H7 (cell line): ENCODE results near the gene ADSL. TPM values are rescaled to one million over a fixed set of nuclear protein-coding genes. Genes with fewer than 3 reads are reported as not detected.

Experiments used
- DNase-seq: peaks from one replicate; pipeline ENCODE4 v3.0.0; 2012
- H3K27me3 ChIP-seq: 2 replicates; pipeline ENCODE4 v1.6.0; 2011; ENCODE audit warnings: mild to moderate bottlenecking, low read length; ENCODE audit not compliant: control insufficient read depth, insufficient read depth
- H3K36me3 ChIP-seq: replicated peaks from 2 replicates; pipeline ENCODE4 v1.5.1; 2011; ENCODE audit warnings: low read length; ENCODE audit not compliant: control insufficient read depth, insufficient read depth
- H3K4me3 ChIP-seq: 2 replicates; pipeline ENCODE4 v1.5.1; 2011; ENCODE audit warnings: low read depth, mild to moderate bottlenecking, control low read depth, low read length, moderate library complexity; ENCODE audit not compliant: insufficient read depth
- total RNA-seq: library from RNA; depleted of rRNA; stranded (reverse); fragments of >200 nt; shearing (Covaris generic); gene quantifications from 2 replicates; pipeline ENCODE4 v1.2.3, GENCODE V29; 2014

The ADSL gene
- total RNA-seq, 1 experiment from 2014 or later = 251 TPM

DNA sequence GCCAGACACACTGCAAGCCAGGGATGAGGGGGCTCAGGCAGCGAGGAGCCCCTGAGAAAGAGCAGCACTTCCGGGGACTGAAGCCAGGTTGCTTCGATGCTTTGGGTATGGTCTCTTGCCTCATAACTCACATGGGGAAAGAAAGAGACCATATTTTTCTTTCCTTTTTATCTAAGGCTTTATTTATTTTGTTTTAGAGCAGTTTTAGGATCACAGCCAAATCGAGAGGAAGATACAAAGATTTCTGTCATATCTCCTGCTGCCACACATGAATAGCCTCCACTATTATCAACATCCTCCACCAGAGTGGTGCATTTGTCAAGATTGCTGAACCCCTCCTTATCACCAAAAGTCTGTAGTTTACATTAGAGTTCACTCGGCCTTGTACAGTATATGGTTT is 24.3 kb upstream of the ADSL start:
- H3K4me3 ChIP-seq = no peak overlapping the region
- no peaks in the 10 kb centered on the region for H3K27me3 ChIP-seq
- DNase-seq = no peak
- peaks cover 21% of the 10 kb centered on the region for H3K36me3 ChIP-seq

DNA sequence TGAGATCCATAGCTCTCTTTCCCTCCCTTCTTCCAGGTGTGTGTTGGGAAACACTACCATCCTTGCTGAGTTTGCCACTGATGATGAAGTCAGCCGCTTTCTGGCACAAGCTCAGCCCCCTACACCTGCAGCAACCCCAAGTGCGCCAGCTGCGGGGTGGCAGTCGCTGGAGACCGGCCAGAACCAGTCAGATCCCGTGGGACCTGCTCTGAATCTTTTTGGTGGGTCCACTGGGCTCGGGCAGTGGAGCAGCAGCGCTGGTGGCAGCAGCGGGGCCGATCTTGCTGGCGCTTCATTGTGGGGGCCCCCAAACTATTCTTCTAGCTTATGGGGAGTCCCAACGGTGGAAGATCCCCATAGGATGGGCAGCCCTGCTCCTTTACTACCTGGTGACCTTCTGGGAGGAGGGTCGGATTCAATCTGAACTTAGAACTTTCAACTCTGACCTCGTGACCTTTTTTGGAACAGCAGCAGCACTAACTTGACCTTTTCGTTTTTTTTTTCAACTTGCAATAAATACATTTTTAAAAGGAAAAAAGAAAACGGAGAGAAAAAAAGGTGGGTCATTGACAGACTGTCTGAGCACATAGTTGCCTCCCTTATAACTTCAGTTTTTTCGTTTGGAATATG is 23.4 kb upstream of the ADSL start:
- Histone ChIP-seq H3K4me3 (no peak overlapping the region), H3K27me3 (no peaks in the 10 kb centered on the region), H3K36me3 (peaks cover 17% of the 10 kb centered on the region)
- DNase-seq = no peak

DNA sequence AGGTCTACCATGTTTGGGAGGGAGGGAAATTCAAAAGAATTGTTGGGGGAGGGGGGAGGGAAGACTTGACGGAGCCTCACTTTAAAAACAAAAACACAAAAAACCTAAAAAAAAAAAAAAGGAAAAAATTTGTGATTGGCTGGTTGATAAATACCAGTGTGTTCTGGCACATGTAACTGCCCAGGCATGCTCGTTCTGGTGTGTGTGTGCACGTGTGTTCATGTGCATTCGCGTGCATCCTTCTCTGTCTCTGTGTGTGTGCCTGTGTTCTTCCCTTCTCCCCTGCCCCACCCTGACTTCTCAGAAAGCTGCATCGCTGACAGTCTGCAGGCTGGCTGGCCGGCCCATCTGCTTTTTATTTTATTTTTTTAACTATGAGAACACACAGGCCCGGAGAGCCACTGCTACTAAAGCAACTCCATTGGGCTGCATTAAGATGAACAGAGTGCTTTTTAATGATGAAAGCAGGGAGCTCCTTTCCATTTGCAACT is 22.6 kb upstream of the ADSL start:
- no peak for DNase-seq
- Histone ChIP-seq H3K27me3 (no peaks in the 10 kb centered on the region), H3K4me3 (no peak overlapping the region), H3K36me3 (peaks cover 17% of the 10 kb centered on the region)

DNA sequence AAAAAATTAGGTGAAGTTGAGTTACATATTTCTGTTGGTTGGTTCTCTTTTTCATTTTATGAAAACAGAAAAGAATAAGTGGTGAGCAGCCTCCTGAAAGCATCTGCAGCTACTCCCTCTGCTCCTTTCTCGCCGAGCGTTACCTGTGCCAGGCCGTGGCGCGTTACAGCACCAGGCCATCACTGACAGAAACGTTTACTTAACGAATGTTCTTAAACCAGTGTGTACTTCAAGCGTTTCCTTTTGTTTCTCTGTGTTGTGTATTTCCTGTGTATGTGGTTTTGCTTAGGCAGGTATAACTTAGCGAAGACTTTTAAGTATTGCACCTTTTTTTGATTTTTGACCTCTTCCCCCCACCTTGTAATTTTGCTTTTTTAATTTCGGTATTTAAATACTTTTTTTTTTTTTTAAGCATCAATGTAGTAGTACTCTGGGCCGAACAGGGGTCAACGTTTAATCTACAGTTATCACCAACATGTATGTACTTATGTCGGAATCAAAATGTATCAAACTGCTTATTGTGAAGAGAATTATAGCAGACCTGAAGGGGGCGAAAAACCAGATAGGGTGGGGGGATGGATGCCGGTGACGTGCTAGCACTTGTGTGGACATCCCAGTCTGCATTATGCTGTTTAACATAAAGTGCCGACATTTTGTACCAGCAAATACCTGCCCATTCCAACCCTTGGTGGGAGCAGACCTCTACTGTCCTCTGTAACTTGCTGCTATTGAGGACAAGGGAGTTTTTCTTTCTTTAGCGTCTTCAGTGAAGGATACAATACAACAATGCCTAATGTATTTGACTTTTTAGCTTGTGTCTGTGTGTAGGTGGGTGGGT is 21.6 kb upstream of the ADSL start:
- Histone ChIP-seq H3K4me3 (no peak overlapping the region), H3K27me3 (no peaks in the 10 kb centered on the region), H3K36me3 (peaks cover 17% of the 10 kb centered on the region)
- DNase-seq = no peak

- Histone ChIP-seq H3K27me3 (no peaks in the 10 kb centered on the region), H3K36me3 (peaks cover 17% of the 10 kb centered on the region), H3K4me3 (no peak overlapping the region)
- peak; percentile 32 for DNase-seq
Observed at GRCh38 chr22:40325315-40325714, 21.0 kb upstream of the ADSL start.

GRCh38 chr22:40326905-40327735 is 19.2 kb upstream of the ADSL start:
- peak; percentile 63 for DNase-seq

DNA sequence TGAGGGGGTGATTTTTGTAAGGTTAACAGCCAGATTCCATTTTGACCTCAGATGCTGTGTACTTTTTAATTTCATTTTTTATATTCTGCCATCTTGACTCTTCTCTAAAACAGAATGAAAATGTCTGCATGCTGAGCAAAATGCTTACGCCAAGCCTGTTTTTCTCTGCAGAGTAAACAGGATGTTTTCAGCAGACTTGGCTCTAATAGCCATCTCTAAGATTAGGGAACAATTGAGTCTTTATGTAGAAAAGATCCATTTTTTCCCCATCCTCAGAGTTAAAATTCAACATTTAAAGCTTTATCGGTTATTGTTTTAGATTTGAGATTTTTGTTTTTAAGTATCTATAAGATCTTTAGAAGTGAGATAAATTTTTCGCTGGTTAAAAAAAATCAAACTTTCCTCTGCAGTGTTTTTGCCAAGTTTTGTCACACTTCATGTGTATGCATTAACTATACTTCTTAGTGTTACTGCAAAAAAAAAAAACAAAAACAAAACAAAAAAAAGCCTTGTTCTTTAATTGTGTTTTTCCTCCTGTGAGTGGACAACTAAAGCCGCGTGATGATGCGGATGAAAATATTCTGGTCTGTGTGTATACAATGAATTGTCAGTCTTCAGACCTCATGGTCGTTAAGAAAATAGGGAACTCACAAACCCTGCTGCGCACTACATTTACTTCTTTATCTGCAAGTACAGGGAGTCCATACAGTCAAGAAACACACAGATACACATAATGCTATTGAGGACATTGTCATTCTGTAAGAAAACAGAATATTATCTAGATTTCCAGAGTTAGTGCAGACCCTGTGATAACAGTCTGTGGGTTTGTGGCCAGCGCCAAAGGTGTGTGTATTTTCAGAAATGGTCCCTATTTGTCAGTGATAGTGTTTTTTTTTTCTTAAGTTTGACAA is 17.5 kb upstream of the ADSL start:
- Histone ChIP-seq H3K4me3 (no peak overlapping the region), H3K27me3 (no peaks in the 10 kb centered on the region), H3K36me3 (peaks cover 3% of the 10 kb centered on the region; the same call in 1 of the 2 replicates)
- no peak for DNase-seq

More at GRCh38 chr22:40326905-40327735, 19.2 kb upstream of the ADSL start:
- peaks cover 8% of the 10 kb centered on the region for H3K36me3 ChIP-seq
- H3K4me3 ChIP-seq = no peak overlapping the region
- no peaks in the 10 kb centered on the region for H3K27me3 ChIP-seq

- no peaks in the 10 kb centered on the region for H3K27me3 ChIP-seq
- no peak overlapping the region for H3K4me3 ChIP-seq
- peaks cover 3% of the 10 kb centered on the region; the same call in 1 of the 2 replicates for H3K36me3 ChIP-seq
- no peak for DNase-seq
Observed at GRCh38 chr22:40329466-40329865, 16.8 kb upstream of the ADSL start.

DNA sequence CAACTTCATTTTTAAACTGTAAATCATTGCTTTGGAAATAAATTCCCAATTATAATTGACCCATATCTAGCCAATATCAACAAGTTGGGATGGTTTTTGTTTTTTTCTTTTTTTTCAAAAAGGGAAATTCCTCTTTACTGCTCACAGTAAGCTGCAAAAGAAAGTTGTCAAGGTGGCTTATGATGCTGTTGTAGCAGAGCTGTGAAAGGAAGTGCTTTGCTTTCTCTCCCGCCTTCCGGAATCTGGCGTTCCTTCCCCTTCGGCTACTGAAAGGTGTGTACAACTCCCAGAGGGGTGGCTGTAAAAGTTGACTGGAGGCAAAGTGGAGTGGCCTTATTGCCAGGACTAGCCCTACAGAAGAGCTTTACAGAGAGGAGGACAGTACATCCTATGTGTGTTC is 16.2 kb upstream of the ADSL start:
- peaks cover 3% of the 10 kb centered on the region; the same call in 1 of the 2 replicates for H3K36me3 ChIP-seq
- H3K4me3 ChIP-seq = no peak overlapping the region
- H3K27me3 ChIP-seq = no peaks in the 10 kb centered on the region
- DNase-seq = no peak

DNA sequence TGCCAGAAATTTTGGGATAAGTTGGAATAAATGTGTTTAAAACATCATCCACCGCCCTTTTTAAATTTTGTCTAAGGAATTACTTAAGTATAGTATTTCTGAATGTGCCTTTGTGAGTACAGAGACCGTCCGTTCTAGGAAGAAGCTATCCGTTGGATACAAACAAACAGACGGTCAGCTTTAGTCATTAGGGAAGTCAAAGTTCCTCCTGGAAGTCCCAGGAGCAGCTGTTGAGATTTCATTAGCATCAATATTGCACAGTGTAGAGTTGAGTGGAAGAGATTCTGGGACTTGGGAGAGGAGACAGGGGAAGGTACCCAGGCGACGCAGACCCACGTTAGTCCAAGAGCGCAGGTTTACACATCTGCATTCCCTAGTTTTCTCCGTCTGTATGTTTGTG is 15.7 kb upstream of the ADSL start:
- no peak for DNase-seq
- Histone ChIP-seq H3K27me3 (no peaks in the 10 kb centered on the region), H3K4me3 (no peak overlapping the region), H3K36me3 (no peaks in the 10 kb centered on the region; the same call in 1 of the 2 replicates)

DNA sequence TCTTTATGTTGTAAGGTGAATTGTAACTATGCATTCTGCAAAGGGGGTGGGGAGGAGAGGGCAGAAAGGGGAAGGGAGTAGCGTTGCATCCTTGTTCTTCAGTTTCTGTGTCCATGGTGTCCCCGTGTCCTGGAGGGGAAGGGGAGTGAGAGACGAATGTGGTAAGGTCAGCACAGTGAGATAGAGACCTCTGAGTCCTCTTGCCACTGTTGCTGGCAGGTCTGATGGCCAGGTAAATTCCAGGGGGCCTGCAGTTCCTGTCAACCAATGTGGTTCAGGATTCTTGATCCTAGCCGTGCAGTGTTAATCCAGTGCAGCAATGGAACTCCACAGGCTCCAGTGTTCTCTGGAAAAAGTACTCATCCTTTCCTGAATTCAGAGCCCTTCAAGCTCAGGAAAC is 14.6 kb upstream of the ADSL start:
- DNase-seq = peak; percentile 39
- Histone ChIP-seq H3K27me3 (no peaks in the 10 kb centered on the region), H3K4me3 (no peak overlapping the region), H3K36me3 (no peaks in the 10 kb centered on the region; the same call in none of the 2 replicates)

GRCh38 chr22:40332319-40332781 is 13.9 kb upstream of the ADSL start:
- DNase-seq = peak; percentile 40
- no peaks in the 10 kb centered on the region; the same call in none of the 2 replicates for H3K36me3 ChIP-seq
- H3K4me3 ChIP-seq = no peak overlapping the region
- no peaks in the 10 kb centered on the region for H3K27me3 ChIP-seq

DNA sequence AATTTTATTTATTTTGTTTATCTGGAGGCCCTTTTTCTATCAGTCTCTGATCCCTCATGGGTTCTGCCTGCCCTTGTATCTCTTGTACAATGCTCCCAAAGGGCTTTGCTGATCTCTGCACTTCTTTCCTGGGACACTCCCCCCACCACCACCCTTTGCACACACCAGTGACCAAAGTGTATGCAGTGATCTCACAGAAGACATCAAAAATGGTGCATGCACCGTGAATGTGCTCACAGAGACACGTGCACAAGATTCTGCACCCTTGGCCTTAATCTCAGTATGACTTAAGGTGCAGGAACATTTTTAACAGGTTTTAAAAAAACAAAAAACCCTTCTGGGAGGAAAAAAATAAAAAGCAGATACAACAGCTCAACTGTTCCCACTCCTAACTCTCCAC is 12.2 kb upstream of the ADSL start:
- no peaks in the 10 kb centered on the region for H3K27me3 ChIP-seq
- no peak for DNase-seq
- no peak overlapping the region for H3K4me3 ChIP-seq
- no peaks in the 10 kb centered on the region; the same call in 1 of the 2 replicates for H3K36me3 ChIP-seq
